Measurements from ENCODE around the gene SUPV3L1. TPM values are rescaled to one million over a fixed set of nuclear protein-coding genes. Genes with fewer than 3 reads are reported as not detected.
"Not testable (repeated sequence)": the region's sequence is repeated elsewhere in the genome, so short reads cannot be mapped to it uniquely, and the experiment has no call there.

SUPV3L1 gene
- polyA plus RNA-seq, 1 donor: 49.9 TPM

GRCh38 chr10:69229616-69229916 lies 49.5 kb downstream of the SUPV3L1 start:
- DNase-seq: no peak

DNA sequence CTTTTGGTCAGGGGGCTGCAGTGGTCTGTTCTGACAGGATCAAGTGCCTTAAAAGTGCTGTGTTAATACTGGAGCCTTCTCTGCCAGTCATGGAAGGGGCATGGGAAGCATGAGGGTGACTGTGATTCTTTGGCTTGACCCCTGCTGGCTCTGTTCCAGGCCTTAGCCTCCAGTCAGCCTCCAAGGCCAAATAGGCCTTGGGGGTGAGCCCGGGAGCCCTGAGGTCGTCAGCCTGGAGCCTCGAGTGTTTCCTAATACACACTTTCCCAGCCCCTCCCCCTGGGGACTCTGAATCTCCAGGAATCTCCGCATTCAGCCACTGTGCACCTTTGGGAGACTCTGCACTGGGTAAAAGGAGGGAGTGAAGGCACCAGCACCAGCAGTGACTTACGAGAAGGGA lies 50.1 kb downstream of the SUPV3L1 start:
- no peak for DNase-seq

DNA sequence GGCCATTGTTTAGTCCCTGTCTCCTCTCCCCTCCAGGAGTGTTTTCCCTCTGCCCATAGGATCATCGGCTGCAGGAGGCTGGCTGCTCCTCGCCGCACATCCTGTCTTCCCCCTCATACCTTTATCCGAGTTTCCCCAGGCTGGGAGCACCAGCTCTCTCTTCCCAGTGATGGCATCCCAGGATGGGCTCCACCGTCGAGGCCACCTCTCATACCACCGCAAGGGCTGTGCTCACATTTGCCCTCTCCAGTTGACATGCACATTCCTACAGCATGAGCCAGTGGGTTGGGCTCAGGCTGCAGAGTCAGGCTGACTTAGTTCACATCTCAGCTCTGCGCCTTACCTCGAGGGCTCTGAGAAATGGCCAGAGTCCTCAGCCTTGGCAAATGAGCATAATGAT lies 52.2 kb downstream of the SUPV3L1 start:
- no peak for DNase-seq

- no peak for DNase-seq
These were observed 52.9 kb downstream of the SUPV3L1 start for GRCh38 chr10:69232736-69233480.

DNA sequence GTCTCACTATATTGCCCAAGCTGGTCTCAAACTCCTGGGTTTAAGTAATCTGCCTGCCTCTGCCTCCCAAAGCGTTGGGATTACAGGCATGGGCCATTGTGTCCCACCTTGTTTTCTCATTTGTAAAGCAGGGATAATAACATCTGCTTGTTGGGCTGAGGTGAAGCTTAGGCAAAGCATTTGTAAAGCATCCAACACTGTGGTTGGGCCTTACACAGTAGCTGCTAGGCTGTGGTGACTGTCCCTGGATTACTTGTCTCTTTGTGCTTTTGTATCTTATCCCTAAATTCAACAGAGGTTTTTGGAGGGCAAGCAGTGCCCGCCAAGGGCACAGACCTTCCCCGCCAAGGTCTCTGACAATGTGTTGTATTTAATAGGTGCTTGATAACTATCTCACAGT lies 54.4 kb downstream of the SUPV3L1 start:
- no peak for DNase-seq

- peak; percentile 84 for DNase-seq
These were observed 57.6 kb downstream of the SUPV3L1 start for GRCh38 chr10:69237528-69238159.

- no peak for DNase-seq
These were observed 59.1 kb downstream of the SUPV3L1 start for GRCh38 chr10:69239136-69239535.

DNA sequence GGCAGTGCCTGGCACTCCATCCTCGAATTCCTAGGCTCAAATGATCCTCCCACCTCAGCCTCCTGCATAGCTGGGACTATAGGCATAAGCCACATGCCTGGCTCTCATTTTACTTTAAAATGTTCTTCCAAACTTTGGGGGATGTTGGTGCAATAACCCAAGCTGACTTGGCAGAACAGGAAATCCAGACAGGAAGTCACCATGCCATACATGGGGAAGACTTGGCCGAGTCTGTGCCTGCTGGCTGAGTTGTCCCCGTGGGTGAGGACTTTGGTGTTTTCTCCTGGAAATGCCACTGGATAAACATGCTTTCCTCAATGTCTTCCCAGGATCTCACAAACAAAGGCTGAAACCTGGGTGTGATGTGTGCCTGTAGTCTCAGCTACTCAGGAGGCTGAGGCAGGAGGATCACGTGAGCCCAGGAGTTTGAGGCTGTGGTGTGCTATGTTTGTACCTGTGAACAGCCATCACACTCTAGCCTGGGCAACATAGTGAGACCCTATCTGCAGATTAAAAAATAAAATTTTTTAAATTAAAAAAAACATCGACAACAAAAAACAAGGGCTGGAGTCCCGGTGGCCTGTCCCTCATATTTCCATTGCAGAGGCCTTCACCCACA lies 59.9 kb downstream of the SUPV3L1 start:
- no peak for DNase-seq

DNA sequence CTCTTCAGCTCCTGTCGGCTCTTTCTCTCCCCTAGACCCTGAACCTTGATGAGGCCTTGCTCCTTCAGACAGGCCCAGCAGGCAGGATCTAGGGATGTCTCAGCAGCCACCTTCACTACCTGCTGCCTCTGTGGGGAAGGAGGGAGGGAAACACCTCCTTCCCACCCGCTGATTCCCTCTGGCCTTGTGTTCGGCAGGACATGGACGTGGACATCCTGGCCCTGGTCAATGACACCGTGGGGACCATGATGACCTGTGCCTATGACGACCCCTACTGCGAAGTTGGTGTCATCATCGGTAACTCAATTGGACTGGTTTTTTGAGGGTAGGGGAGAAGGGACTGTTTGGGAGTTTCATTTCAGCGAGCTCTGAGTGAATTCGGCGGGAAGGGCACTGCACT lies 60.4 kb downstream of the SUPV3L1 start:
- DNase-seq: no peak

DNA sequence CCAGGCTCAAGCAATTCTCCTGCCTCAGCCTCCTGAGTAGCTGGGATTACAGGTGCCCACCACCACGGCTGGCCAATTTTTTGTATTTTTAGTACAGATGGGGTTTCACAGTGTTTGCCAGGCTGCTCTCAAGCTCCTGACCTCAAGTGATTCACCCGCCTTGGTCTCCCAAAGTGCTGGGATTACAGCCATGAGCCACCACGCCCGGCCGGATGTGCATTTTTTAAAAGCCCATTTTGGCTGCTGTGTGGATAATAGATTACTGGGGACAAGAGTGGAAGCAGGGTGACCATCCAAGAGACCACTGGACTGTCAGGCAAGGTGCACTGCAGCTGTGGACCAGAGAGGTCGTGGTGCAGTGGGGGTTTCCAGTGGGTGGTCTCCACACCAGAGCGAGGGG lies 61.5 kb downstream of the SUPV3L1 start:
- DNase-seq: no peak

- DNase-seq: no peak
These were observed 62.2 kb downstream of the SUPV3L1 start for GRCh38 chr10:69242040-69242851.

DNA sequence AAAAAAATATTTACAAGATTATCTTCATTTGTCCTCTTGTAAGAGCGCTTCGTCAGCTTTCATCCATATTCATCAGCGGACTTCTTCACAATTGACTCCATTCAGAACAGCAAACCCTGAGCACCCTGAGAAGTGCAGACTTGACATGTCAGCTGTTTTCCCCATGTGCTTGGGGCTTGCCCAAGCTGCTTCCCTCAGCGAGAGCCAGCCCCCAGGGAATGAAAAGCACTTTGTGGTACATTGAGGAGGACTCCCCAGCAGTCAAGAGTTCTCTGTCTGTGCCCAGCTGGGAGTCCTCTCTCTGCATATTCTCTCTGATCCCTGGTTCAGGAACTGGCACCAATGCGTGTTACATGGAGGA lies 62.8 kb downstream of the SUPV3L1 start:
- no peak for DNase-seq

DNA sequence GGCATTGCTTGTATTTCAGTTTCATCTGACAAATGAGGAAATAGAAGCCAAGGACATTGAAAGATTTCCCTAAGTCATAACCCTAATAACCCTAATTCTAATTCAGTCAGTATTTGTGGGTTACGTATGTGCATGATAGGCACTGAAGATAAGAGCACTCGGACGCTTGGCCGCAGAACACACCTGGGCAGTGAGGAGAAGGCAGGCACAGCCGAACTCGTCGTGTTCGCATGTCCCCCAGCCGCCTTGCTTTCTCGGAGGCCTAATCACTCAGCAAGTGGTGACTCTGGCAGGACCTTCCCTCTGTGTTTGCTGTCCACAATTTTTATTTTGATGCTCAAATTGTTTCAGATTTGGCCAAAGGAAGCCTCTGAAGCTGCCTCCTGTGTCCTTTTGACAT lies 63.8 kb downstream of the SUPV3L1 start:
- no peak for DNase-seq

GRCh38 chr10:69246036-69246435 lies 66.0 kb downstream of the SUPV3L1 start:
- DNase-seq: no peak

DNA sequence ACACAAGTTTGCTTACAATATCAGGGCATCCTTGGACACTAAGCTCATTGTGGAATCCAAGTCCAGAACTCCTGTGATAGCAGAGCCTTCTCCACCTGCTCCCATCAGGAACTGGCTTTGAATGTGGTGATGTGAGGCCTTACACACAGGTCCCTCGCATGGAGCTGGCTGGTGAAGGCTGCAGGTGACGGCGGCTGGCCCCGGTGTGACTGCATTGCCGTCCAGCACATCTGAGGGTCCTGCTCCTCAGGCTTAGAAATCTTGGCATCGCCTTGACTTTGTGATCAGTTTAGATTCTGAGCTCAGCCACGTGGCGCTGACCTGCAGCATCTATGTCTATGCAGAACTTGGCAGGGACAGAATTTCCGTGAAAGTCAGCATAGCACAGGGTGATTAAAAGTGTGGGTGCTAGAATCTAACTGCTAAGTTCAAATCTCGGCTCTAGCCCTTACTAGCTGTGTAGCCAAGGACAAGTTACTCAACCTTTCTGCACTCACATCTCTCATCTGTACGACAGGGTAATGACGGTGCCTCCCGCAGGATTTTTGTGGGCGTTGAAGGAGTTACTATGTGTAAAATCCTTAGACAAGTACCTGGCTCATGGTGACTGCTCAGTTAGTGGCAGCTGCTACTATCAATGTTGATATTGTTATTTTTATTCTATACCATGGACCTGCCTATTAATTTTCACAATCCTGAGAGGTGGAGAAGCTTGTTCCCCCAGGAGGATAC lies 66.7 kb downstream of the SUPV3L1 start:
- DNase-seq: no peak

- DNase-seq: no peak
These were observed 67.3 kb downstream of the SUPV3L1 start for GRCh38 chr10:69247313-69247710.

DNA sequence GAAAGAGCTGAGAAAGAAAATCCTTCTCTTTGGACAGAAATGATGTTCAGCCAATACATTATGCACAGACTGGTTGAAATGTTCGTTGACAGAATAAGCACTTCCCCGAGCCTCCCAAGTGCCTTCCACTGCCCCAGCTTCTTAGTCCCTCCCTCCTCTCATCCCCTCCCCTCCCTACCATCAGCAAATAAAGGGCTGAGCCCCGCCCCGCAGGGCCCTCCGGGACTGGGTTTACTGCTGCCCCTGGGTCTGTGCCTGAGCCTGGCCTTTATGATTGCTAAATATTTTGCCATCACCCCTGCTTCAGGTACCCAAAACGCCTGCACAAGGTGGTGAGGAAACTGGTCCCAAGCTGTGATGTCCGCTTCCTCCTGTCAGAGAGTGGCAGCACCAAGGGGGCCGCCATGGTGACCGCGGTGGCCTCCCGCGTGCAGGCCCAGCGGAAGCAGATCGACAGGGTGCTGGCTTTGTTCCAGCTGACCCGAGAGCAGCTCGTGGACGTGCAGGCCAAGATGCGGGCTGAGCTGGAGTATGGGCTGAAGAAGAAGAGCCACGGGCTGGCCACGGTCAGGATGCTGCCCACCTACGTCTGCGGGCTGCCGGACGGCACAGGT lies 68.2 kb downstream of the SUPV3L1 start:
- no peak for DNase-seq

DNA sequence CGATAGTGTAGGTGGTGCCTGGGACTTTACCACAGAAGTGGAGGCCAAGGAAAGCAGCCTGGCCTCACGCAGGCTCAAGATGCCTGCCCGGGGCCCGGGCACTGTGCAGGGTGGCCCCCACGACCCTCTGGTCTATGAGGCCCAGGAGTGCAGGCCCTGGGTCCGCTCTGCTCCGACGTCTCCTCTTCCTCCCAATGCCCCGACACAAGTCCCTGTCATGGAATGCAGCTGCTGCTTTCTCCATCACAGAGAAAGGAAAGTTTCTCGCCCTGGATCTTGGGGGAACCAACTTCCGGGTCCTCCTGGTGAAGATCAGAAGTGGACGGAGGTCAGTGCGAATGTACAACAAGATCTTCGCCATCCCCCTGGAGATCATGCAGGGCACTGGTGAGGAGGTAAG lies 70.0 kb downstream of the SUPV3L1 start:
- no peak for DNase-seq

GRCh38 chr10:69251417-69251816 lies 71.4 kb downstream of the SUPV3L1 start:
- DNase-seq: not testable (repeated sequence)

DNA sequence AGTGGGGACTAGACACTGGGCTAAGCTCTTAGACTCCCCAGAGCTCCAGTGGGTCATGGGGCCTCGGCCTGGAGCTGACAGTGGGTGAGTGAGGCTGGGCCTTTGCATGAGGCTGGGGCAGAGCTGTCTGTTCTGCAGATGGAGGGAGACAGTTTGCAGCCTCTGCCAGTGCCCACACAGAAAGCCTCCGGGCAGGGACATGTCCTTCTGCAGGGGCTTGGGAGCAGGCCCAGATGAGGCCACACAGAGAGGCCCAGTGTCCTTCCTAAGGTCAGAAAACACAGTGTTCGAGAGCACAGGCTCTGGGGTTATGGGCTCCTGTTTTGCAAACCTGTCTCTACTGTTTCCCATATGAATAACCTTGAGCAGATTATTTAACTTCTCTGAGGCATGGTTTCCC lies 73.1 kb downstream of the SUPV3L1 start:
- no peak for DNase-seq

DNA sequence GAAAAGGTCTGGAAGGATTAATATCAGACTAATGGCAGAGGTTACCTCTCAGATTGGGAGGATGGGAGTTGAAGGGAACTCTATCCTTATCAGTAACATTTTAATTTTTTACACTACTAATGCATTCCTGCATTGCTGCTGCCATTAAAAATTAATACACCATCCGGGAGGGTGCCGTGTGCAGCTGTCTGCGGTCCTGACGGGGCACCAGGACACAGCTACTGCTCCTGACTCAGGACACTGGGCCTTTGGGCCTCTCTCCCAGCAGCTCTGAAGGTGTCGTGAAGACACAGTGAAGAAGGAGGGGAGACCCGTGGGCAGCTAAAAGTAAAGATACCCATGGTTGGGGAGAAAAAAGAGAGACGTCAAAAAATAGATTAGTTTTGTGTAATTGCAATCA lies 74.8 kb downstream of the SUPV3L1 start:
- DNase-seq: no peak

All from left kidney (tissue), 2 donors.